Heart left ventricle (tissue), 16 donors: Measurements from ENCODE around the gene HJURP. TPM values are rescaled to one million over a fixed set of nuclear protein-coding genes. Genes with fewer than 3 reads are reported as not detected.
A peak's percentile ranks its signal among the peaks of the same experiment; 100 is the strongest.

Experiments used
- ATAC-seq, 4 donors: fragments of 200-7000 bp; cut with Tn5 transposase; one replicate each; pipeline ENCODE4 v1.9.1; 2020 to 2022; ENCODE audit warnings: moderate library complexity in 4 of 4, mild to moderate bottlenecking in 3 of 4, moderate number of reproducible peaks in 1 of 4
- DNase-seq, 5 donors: peaks; one replicate each; pipeline ENCODE4 v3.0.0-alpha.2; 2020
- H3K27ac ChIP-seq, 12 donors: fragments of 200-600 bp; sonication (generic) in 4 of 12; one replicate each; pipeline versions ENCODE4 v1.5.0 to v1.8.0; 2016 to 2022; ENCODE audit warnings: mild to moderate bottlenecking in 2 of 12
- H3K27me3 ChIP-seq, 9 donors: fragments of 200-600 bp; sonication (generic) in 2 of 9; one replicate each; pipeline versions ENCODE4 v1.5.1 to v1.8.0; 2016 to 2022; ENCODE audit warnings: mild to moderate bottlenecking in 3 of 9
- H3K36me3 ChIP-seq, 9 donors: fragments of 200-600 bp; sonication (generic) in 2 of 9; one replicate each; pipeline versions ENCODE4 v1.5.0 to v1.8.0; 2018 to 2022; ENCODE audit warnings: mild to moderate bottlenecking in 2 of 9
- H3K4me1 ChIP-seq, 12 donors: fragments of 200-600 bp; sonication (generic) in 4 of 12; one replicate each; pipeline versions ENCODE4 v1.5.0 to v1.8.0; 2016 to 2022; ENCODE audit warnings: mild to moderate bottlenecking in 3 of 12
- H3K4me3 ChIP-seq, 12 donors: fragments of 200-600 bp; sonication (generic) in 4 of 12; one replicate each; pipeline versions ENCODE4 v1.5.0 to v1.8.0; 2017 to 2022; ENCODE audit warnings: mild to moderate bottlenecking in 9 of 12, moderate library complexity in 4 of 12
- H3K9me3 ChIP-seq, 12 donors: fragments of 200-600 bp; sonication (generic) in 4 of 12; one replicate each; pipeline versions ENCODE4 v1.5.0 to v1.8.0; 2016 to 2022; ENCODE audit warnings: mild to moderate bottlenecking in 1 of 12
- POLR2A ChIP-seq, 2 donors: fragments of 450-650 bp; IDR thresholded peaks; one replicate each; pipeline ENCODE4 v1.6.1; 2017; ENCODE audit warnings: antibody characterized with exemption in 2 of 2, mild to moderate bottlenecking in 2 of 2, moderate library complexity in 2 of 2
- WGBS, 4 donors: extraction: QIAGEN DNeasy Blood & Tissue Kit in 2 of 4; methylation state at CpG; one replicate each; pipeline versions ENCODE4 v1.1.5 to v1.1.7; 2013 to 2018; 5-methylcytosine and 5-hydroxymethylcytosine counted together
- intact Hi-C, 10 donors: fragments of 100-400 bp; cut with DNase I; formaldehyde crosslinking; loops; one replicate each; pipeline versions ENCODE4 v1.11.1 to v1.14.2; 2022
- polyA plus RNA-seq, 2 donors: library from polyadenylated mRNA; stranded (reverse); fragments of 200-250 nt; gene quantifications; one replicate each; pipeline ENCODE4 v1.2.3, GENCODE V29; 2013
- total RNA-seq, 9 donors: library from RNA; depleted of rRNA in 2 of 9; stranded (reverse); fragments of >200 nt in 2 of 9; fragmentation: NEBNext Ultra II Directional in 3 of 9; extraction: Animal tissue kit (Norgen Biotek cat#: 25700) in 3 of 9; gene quantifications; one replicate each; pipeline versions ENCODE4 v1.1.0 to v1.2.4, GENCODE V29; 2016 to 2023
- TF ChIP-seq, protein P1 (sequence below), 12 donors: fragments of 200-600 bp; sonication (generic) in 4 of 12; IDR thresholded peaks; one replicate each; pipeline versions ENCODE4 v1.5.0 to v1.8.0; 2018 to 2022; ENCODE audit warnings: antibody characterized with exemption in 12 of 12, mild to moderate bottlenecking in 5 of 12
- donor health status: ischemic (EF 13 %, LVEDD 7.1; RV severe dilation, severe dysfunction).
- donor health status: healthy with polysubstance abuse.
- donor health status: DM: no; HTN: yes; CAD: no.
- donor health status: DM: no; HTN: no; CAD: no.
- donor health status: ischemic (EF 25% LVEDD 6.9; RV normal size, moderate dysfunction).
- donor health status: ischemic (EF 25% LVEDD 5.7; RV mildly dilated, moderate dysfunction).
- donor health status: healthy.
- donor health status: DM: yes; HTN: yes; CAD: no.
- donor health status: ischemic (EF 35%, LVEDD 5.7; RV mildly dilated, moderate dysfunction).
- donor health status: nonischemic (EF 11% LVEDD 7.7; RV severe dilation, severe dysfunction).
- donor health status: DM: yes; HTN: yes; CAD: no.
- donor health status: PGD.
- donor health status: ischemic (EF 29% LVEDD 5.4; RV normal size, mild dysfunction).
- donor health status: nonischemic (EF 23%, LVEDD 6.1; RV moderate dilation, normal function).

The HJURP gene
- total and polyA plus RNA-seq, 11 donors, result 0.08 to 8.4 (median 0.41) TPM; not detected in 3

DNA sequence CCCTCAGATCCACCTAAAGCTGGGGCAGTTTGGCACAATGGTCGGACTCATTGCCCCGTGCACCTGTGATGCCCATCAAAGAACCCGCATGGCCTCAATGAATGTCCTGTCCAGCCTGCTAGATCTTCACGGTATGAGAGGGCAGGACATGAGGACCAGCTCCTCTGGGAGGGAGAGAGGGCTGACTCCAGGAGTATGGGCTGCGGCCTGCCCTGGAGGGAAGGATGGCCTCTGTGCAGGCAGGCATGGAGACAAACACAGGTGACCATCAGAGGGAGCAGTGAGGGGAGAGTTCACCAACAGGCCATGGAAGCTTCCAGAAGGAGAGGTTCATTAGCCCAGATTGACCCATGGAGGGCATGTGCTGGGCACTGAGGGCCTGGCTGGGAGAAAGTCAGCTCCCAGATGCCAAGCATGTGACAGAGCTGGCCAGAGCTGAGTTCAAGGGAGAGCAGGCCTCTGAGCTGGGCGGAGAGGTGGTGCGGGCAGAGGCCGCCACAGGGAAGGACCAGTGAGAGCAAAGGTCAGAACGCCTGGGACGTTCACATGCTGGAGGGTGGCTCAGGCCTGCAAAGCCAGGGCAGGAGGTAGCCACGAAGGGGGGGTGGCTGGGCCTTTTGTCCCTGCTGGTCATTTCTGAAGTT, 36.2 kb downstream of the HJURP start:
- DNase-seq (no peak), ATAC-seq (no peak)
- no peak overlapping the region for H3K4me3 ChIP-seq
- H3K27me3 ChIP-seq, result peaks cover 0 to 6% (median 0%) of the 10 kb centered on the region in 9 donors
- TF ChIP-seq POLR2A (IDR thresholded peaks at IDR 0.05), result no peak
- TF ChIP-seq, protein P1, sequence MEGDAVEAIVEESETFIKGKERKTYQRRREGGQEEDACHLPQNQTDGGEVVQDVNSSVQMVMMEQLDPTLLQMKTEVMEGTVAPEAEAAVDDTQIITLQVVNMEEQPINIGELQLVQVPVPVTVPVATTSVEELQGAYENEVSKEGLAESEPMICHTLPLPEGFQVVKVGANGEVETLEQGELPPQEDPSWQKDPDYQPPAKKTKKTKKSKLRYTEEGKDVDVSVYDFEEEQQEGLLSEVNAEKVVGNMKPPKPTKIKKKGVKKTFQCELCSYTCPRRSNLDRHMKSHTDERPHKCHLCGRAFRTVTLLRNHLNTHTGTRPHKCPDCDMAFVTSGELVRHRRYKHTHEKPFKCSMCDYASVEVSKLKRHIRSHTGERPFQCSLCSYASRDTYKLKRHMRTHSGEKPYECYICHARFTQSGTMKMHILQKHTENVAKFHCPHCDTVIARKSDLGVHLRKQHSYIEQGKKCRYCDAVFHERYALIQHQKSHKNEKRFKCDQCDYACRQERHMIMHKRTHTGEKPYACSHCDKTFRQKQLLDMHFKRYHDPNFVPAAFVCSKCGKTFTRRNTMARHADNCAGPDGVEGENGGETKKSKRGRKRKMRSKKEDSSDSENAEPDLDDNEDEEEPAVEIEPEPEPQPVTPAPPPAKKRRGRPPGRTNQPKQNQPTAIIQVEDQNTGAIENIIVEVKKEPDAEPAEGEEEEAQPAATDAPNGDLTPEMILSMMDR (IDR thresholded peaks at IDR 0.05), result no peak
- intact Hi-C loops, result no loop called here
- H3K9me3 ChIP-seq, result peaks cover 0 to 8% (median 0%) of the 10 kb centered on the region in 12 donors
- no peak overlapping the region for H3K27ac ChIP-seq
- 83 to 93% (median 92%) methylated on average over 8 to 11 of the region's 11 CpGs for WGBS, 4 donors
- no peaks in the 10 kb centered on the region for H3K4me1 ChIP-seq
- no peaks in the 10 kb centered on the region for H3K36me3 ChIP-seq

DNA sequence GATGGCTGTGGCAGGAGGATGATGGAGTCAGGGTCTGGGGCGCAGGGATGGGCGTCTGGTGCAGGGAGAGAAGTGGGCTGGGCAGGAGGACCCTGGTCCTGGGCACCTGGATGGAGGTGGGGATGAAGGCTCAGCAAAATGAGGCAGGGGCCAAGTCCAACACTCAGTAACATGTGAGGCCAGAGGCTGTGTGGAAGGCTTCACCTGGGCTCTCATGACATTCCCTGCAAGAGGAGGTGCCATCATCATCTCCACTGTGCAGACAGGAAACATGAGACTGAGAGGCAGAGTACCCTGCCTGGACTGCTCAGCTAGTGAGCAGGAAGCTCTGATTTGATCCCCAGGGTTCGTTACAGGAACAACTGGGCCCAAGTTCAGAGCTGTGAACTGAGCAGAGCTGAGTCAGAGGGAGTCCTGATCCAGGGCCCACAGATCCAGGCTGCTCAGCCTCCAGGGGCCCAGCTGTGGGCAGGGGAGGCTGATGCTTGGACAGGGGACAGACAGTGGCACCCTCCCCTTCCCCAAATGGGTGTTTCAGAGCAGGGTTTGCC, 36.9 kb downstream of the HJURP start:
- H3K4me3 ChIP-seq, result no peak overlapping the region
- peaks cover 0 to 8% (median 0%) of the 10 kb centered on the region in 12 donors for H3K9me3 ChIP-seq
- no peaks in the 10 kb centered on the region for H3K36me3 ChIP-seq
- ATAC-seq (no peak), DNase-seq (peak in 1 of 5 donors; percentile 42)
- intact Hi-C loops, result no loop called here
- TF ChIP-seq, protein P1 (IDR thresholded peaks at IDR 0.05), result no peak
- TF ChIP-seq POLR2A (IDR thresholded peaks at IDR 0.05), result no peak
- H3K27ac ChIP-seq, result no peak overlapping the region
- H3K4me1 ChIP-seq, result no peaks in the 10 kb centered on the region
- H3K27me3 ChIP-seq, result peaks cover 0 to 6% (median 0%) of the 10 kb centered on the region in 9 donors
- 79 to 85% (median 80%) methylated on average over 3 of the region's 3 CpGs for WGBS, 4 donors

DNA sequence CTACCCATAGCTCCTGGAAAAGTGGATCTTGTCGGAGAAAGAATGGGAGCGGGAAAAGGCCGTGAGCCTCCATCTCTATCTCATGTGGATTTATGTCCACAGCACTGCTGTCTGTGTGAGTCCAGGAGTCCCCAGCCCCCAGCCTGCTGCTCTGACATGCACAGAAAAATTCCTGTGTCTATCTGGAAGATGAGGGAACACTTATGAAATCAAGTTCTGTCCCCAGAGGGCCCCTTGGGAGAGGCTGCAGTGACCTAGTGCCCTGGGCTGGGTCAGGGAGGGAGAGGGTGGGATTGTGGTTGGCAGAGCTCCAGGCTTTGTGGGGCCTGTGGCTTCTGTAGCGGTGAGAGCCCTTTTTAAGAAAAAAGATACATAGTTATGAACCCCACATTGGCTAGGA, 37.6 kb downstream of the HJURP start:
- no peak overlapping the region for H3K27ac ChIP-seq
- peaks cover 0 to 6% (median 0%) of the 10 kb centered on the region in 9 donors for H3K27me3 ChIP-seq
- no peaks in the 10 kb centered on the region for H3K36me3 ChIP-seq
- TF ChIP-seq POLR2A (IDR thresholded peaks at IDR 0.05), result no peak
- TF ChIP-seq, protein P1 (IDR thresholded peaks at IDR 0.05), result no peak
- intact Hi-C loops, result no loop called here
- no peak for ATAC-seq
- H3K4me3 ChIP-seq, result no peak overlapping the region
- peak in 1 of 5 donors; percentile 47 for DNase-seq
- peaks cover 0 to 8% (median 0%) of the 10 kb centered on the region in 12 donors for H3K9me3 ChIP-seq
- 70 to 74% (median 72%) methylated on average over 4 of the region's 4 CpGs for WGBS, 4 donors
- H3K4me1 ChIP-seq, result no peaks in the 10 kb centered on the region

DNA sequence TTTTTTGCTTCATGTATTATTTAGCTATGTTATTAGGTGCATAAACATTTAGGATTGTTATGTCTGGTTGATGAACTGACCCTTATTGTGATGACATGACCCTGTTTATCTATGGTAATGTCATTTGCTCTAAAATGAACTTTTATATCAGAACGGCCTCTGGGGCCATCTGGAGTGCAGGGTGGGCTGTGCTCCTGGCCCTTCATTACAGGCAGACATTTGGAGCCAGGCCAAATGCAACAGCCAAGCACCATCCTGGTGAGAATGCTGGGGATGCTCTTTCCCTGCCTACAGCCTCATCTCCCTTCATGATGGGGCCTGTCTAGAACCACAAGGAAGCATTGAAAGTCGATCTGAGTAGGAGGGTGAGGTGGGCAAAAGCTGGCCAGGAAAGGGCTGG, 38.0 kb downstream of the HJURP start:
- Histone ChIP-seq H3K4me1 (no peaks in the 10 kb centered on the region), H3K27me3 (peaks cover 0 to 6% (median 0%) of the 10 kb centered on the region in 9 donors), H3K4me3 (no peak overlapping the region), H3K36me3 (no peaks in the 10 kb centered on the region), H3K27ac (no peak overlapping the region), H3K9me3 (peaks cover 0 to 8% (median 0%) of the 10 kb centered on the region in 12 donors)
- 33 to 39% (median 36%) methylated on average over 2 of the region's 2 CpGs for WGBS, 4 donors
- intact Hi-C loops, result no loop called here
- no peak for ATAC-seq
- TF ChIP-seq POLR2A (IDR thresholded peaks at IDR 0.05), result no peak
- TF ChIP-seq, protein P1 (IDR thresholded peaks at IDR 0.05), result no peak
- DNase-seq, result no peak
